ENCODE data around the gene SPTSSA.

DNA sequence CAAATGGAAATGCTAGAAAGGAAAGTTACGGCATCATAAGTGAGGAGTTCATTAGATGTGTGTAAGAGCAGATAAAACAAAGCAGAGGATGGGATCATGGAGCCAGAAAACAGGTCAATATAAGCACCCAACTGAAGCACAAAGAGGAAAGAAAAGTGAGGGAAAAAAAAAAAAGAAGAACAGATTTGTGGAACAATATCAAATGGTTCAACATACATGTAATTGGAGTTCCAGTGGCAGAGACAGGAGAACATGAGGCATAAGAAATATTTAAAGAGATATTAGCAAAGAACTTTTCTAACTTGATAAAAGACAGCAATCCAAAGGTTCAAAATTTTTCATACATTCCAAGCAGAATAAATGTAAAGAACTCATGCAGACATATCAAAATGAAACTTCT, 54.1 kb downstream of the SPTSSA start:
- TF ChIP-seq, protein P1, sequence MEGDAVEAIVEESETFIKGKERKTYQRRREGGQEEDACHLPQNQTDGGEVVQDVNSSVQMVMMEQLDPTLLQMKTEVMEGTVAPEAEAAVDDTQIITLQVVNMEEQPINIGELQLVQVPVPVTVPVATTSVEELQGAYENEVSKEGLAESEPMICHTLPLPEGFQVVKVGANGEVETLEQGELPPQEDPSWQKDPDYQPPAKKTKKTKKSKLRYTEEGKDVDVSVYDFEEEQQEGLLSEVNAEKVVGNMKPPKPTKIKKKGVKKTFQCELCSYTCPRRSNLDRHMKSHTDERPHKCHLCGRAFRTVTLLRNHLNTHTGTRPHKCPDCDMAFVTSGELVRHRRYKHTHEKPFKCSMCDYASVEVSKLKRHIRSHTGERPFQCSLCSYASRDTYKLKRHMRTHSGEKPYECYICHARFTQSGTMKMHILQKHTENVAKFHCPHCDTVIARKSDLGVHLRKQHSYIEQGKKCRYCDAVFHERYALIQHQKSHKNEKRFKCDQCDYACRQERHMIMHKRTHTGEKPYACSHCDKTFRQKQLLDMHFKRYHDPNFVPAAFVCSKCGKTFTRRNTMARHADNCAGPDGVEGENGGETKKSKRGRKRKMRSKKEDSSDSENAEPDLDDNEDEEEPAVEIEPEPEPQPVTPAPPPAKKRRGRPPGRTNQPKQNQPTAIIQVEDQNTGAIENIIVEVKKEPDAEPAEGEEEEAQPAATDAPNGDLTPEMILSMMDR (IDR thresholded peaks at IDR 0.05), result no peak
- no peak for TF ChIP-seq POLR2AphosphoS5 (IDR thresholded peaks at IDR 0.05)

All from suprapubic skin (tissue), 3 donors.